KOPT-K1 (cell line): ENCODE measurements around the gene EVI5L.
A peak's percentile ranks its signal among the peaks of the same experiment; 100 is the strongest.
"Not testable (repeated sequence)": the region's sequence is repeated elsewhere in the genome, so short reads cannot be mapped to it uniquely, and the experiment has no call there.

Experiments used
- H3K27ac ChIP-seq: fragments of 200-600 bp; sonication (generic); 2 replicates; pipeline ENCODE4 v1.5.1; 2016; ENCODE audit warnings: antibody characterized with exemption, mild to moderate bottlenecking, low read depth, low read length; ENCODE audit not compliant: poor library complexity, severe bottlenecking
- H3K36me3 ChIP-seq: fragments of 200-600 bp; sonication (generic); 2 replicates; pipeline ENCODE4 v1.5.1; 2017; ENCODE audit warnings: antibody characterized with exemption, mild to moderate bottlenecking, low read length, moderate library complexity; ENCODE audit not compliant: insufficient read depth
- H3K9me3 ChIP-seq: fragments of 200-600 bp; sonication (generic); 2 replicates; pipeline ENCODE4 v1.5.1; 2017; ENCODE audit warnings: antibody characterized with exemption, low read length, mild to moderate bottlenecking; ENCODE audit not compliant: insufficient read depth, poor library complexity, severe bottlenecking

The EVI5L gene

DNA sequence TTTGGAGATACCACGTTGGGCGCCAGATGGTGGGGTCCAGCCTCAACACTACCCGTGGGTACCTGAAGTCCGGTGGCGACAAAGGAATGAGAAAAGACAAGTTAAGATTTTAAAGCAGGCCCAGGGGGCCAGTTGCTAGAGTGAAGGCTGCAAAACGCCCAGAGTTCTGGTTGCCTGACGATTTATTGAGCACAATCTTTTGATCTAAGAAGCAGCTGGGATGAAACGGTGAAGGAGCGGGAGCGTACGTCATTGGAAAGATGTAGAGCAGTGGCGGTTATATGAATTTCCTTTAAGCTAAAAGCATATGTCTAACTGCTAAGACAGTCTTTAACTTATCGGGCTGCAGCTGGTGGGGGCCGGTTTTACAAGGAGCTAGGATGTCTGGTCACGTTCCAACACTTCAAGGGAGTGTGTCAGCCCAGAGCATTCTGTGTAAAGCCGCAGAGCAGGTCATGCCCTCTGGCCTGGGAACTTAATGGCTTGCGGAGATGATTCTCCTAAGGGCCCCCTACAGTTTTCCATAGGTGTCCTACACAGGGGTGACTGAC is 28.9 kb upstream of the EVI5L start:
- H3K9me3 ChIP-seq: peaks cover 6% of the 10 kb centered on the region

GRCh38 chr19:7806234-7806633 is 23.8 kb upstream of the EVI5L start:
- H3K9me3 ChIP-seq: peaks cover 8% of the 10 kb centered on the region
- H3K27ac ChIP-seq: no peak overlapping the region
- no peaks in the 10 kb centered on the region for H3K36me3 ChIP-seq

More for the DNA sequence above, 28.9 kb upstream of the EVI5L start:
- Histone ChIP-seq H3K27ac (no peak overlapping the region), H3K36me3 (no peaks in the 10 kb centered on the region)

DNA sequence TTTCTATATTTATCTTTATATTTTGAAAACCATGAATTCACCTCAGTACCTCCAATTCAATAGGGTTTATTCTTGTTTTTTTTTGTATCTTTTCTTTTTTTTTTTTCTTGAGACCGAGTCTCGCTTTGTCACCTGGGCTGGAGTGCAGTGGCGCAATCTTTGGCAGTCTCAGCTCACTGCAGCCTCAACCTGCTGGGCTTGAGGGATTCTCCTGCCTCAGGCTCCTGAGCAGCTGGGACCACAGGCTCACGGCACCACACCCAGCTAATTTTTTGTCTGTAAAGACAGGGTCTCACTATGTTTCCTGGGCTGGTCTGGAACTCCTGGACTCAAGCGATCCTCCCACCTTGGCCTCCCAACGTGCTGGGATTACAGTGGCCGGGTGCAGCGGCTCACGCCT is 23.1 kb upstream of the EVI5L start:
- Histone ChIP-seq H3K36me3 (no peaks in the 10 kb centered on the region), H3K9me3 (peaks cover 6% of the 10 kb centered on the region)

GRCh38 chr19:7808108-7808507 is 21.9 kb upstream of the EVI5L start:
- H3K36me3 ChIP-seq: no peaks in the 10 kb centered on the region
- peaks cover 6% of the 10 kb centered on the region for H3K9me3 ChIP-seq
- no peak overlapping the region for H3K27ac ChIP-seq

More for the DNA sequence above, 23.1 kb upstream of the EVI5L start:
- H3K27ac ChIP-seq: no peak overlapping the region

GRCh38 chr19:7811989-7812388 is 18.0 kb upstream of the EVI5L start:
- no peak overlapping the region for H3K27ac ChIP-seq
- peaks cover 6% of the 10 kb centered on the region for H3K9me3 ChIP-seq
- H3K36me3 ChIP-seq: no peaks in the 10 kb centered on the region

- no peaks in the 10 kb centered on the region for H3K36me3 ChIP-seq
- no peak overlapping the region for H3K27ac ChIP-seq
- peaks cover 23% of the 10 kb centered on the region for H3K9me3 ChIP-seq
Measured at GRCh38 chr19:7815325-7815724, 14.7 kb upstream of the EVI5L start.

GRCh38 chr19:7816040-7816439 is 14.0 kb upstream of the EVI5L start:
- H3K27ac ChIP-seq, H3K36me3 ChIP-seq: not testable (repeated sequence)
- H3K9me3 ChIP-seq: peaks cover 18% of the 10 kb centered on the region

DNA sequence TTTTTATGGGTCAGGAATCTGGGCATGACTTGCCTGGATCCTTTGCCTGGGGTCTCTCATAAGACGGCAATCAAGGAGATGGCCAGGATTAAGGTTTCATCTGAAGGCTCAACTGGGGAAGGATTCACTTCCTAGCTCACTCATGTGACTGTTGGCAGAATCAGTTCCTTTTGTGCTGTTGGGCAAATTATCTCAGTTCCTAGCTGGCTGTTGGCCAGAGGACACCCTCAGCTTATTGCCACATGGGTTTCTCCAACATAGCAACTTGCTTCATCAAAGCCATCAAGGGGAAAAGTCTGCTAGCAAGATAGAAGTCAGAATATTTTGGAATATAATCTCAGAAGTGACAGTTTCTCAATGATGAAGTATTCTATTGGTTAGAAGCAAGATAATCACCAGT is 12.2 kb upstream of the EVI5L start:
- Histone ChIP-seq H3K27ac (no peak overlapping the region), H3K9me3 (peaks cover 18% of the 10 kb centered on the region), H3K36me3 (no peaks in the 10 kb centered on the region)

GRCh38 chr19:7818806-7819205 is 11.2 kb upstream of the EVI5L start:
- Histone ChIP-seq H3K27ac (no peak overlapping the region), H3K9me3 (peaks cover 18% of the 10 kb centered on the region), H3K36me3 (no peaks in the 10 kb centered on the region)

DNA sequence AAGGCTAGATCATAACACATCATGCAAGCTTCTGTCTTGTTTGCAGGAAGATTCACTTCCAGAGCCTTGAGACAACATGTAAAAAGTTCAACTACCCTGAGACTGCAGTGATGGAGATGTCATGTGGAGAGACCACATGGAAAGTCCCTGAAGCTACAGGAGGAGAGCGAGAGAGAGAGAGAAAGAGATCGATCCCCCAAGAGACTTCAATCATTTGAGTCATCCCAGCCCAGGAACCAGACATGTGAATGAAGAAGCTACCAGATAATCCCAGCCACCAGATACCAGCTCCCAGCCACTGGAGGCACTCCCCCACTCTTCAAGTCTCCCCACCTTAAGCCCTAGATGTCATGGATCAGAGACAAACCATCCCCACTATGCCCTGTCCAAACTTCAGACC is 10.7 kb upstream of the EVI5L start:
- Histone ChIP-seq H3K9me3 (peaks cover 18% of the 10 kb centered on the region), H3K27ac (no peak overlapping the region), H3K36me3 (no peaks in the 10 kb centered on the region)

GRCh38 chr19:7820588-7820987 is 9.4 kb upstream of the EVI5L start:
- Histone ChIP-seq H3K9me3 (peaks cover 18% of the 10 kb centered on the region), H3K36me3 (no peaks in the 10 kb centered on the region), H3K27ac (no peak overlapping the region)

DNA sequence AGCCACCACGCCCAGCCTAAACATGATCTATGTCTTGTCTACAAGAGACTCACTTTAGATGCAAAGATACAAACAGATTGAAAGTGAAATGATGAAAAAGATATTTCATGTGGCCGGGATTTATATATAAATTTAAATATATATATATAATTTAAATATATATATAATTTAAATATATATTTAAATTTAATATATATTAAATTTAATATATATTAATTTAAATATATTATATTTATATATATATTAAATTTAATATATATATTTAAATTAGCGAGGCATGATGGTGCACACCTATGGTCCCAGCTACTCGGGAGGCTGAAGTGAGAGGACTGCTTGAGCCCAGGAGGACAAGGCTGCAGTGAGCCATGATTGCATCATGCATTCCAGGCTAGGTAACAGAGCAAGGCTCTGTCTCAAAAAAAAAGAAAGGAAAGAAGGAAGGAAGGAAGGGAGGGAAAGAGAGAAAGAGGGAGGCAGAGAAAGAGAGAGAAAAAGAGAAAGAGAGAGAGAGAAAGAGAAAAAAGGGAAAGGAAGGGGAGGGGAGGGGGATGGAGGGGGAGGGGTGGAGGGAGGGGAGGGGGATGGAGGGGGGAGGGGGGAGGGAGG is 7.0 kb upstream of the EVI5L start:
- H3K27ac ChIP-seq: no peak overlapping the region
- H3K36me3 ChIP-seq: no peaks in the 10 kb centered on the region
- peaks cover 10% of the 10 kb centered on the region for H3K9me3 ChIP-seq

GRCh38 chr19:7823686-7824301 is 6.2 kb upstream of the EVI5L start:
- H3K9me3 ChIP-seq: peaks cover 6% of the 10 kb centered on the region
- no peaks in the 10 kb centered on the region for H3K36me3 ChIP-seq
- no peak overlapping the region for H3K27ac ChIP-seq

GRCh38 chr19:7829166-7829520 is 875 bp upstream of the EVI5L start:
- Histone ChIP-seq H3K27ac (no peak overlapping the region), H3K9me3 (no peaks in the 10 kb centered on the region), H3K36me3 (no peaks in the 10 kb centered on the region)

GRCh38 chr19:7830272-7830771 is 304 bp downstream of the EVI5L start:
- H3K27ac ChIP-seq: peak overlapping the region; percentile 41
- no peaks in the 10 kb centered on the region for H3K36me3 ChIP-seq
- H3K9me3 ChIP-seq: no peaks in the 10 kb centered on the region

DNA sequence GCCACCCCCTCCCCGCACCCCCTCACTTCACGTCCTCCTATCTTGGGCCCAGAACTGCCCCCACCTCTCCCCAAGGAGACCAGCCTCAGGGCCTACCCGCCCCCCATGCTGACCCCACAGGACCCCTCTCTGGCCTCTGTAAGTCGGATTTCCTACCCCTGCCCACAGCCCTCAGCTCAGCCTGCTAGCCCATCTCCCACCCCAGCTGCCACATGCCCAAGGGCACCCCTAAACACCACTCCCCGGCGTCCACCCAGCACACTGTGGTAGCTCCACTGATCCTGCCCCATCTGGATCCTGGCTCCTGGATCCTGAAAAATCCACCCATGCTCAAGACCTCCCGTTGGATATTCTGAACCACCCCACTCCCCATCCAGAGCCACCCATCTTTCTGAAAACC is 805 bp downstream of the EVI5L start:
- Histone ChIP-seq H3K36me3 (no peaks in the 10 kb centered on the region), H3K9me3 (no peaks in the 10 kb centered on the region), H3K27ac (no peak overlapping the region)
